ENCODE results near the gene SAMHD1.
"Not testable (repeated sequence)": the region's sequence is repeated elsewhere in the genome, so short reads cannot be mapped to it uniquely, and the experiment has no call there.

The SAMHD1 gene

GRCh38 chr20:36881888-36882287, 69.6 kb downstream of the SAMHD1 start:
- Mint-ChIP-seq H3K36me3 (peaks cover 0 to 2% of the 10 kb centered on the region in 2 donors), H3K9me3 (peaks cover 0 to 1% of the 10 kb centered on the region in 2 donors), H3K4me1 (peaks cover 12 to 24% of the 10 kb centered on the region in 2 donors), H3K4me3 (no peak overlapping the region), H3K27ac (no peak overlapping the region), H3K27me3 (no peaks in the 10 kb centered on the region)
- DNase-seq = no peak
- ATAC-seq (replicated peaks) = peak; percentile 82 to 95

DNA sequence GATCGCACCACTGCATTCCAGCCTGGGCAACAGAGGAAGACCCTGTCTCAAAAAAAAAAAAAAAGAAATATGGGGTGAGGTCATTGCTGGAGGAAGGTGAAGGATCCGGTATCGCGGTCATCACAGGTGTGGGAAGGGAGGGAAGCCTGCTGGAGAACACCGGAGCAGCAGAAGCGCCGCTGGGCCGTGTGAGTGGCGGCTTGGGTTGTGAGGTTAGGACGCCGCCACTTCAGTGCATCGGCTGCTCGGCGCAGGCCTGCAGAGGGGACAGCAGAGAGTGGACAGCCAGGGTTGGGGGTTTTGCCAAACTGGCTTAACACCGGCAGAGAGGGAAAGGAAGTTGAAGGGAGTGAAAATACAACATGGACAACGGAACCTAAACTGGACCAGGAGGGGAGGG, 70.2 kb downstream of the SAMHD1 start:
- Mint-ChIP-seq H3K4me1 (peaks cover 12 to 25% of the 10 kb centered on the region in 2 donors), H3K4me3 (no peak overlapping the region), H3K27me3 (no peaks in the 10 kb centered on the region), H3K9me3 (peaks cover 0 to 1% of the 10 kb centered on the region in 2 donors), H3K36me3 (peaks cover 0 to 2% of the 10 kb centered on the region in 2 donors), H3K27ac (no peak overlapping the region)
- ATAC-seq (replicated peaks) (no peak), DNase-seq (no peak)

DNA sequence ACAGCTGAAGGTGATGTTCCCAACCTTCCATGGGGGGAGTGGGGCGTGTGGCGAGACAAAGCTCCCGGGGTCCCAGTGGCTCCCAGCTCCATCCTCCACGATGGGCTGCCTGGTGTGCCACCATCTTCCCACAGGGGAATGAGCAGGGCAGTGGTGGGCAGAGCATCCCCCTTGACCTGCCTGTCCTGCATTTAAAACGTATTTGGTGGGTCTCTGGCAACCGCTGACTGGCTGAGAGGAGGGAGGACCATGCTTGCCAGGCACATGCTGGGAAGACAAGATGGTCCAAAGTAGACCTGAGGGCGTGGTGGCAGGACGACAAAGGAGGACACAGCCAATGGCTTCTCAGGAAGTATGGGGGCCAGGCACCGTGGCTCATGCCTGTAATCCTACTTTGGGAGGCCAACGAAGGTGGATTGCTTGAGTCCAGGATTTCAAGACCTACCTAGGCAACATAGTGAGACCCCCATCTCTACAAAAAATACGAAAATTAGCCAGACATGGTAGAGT, 70.7 kb downstream of the SAMHD1 start:
- Mint-ChIP-seq H3K27ac (peak overlapping the region; percentile 20), H3K27me3 (no peaks in the 10 kb centered on the region)

DNA sequence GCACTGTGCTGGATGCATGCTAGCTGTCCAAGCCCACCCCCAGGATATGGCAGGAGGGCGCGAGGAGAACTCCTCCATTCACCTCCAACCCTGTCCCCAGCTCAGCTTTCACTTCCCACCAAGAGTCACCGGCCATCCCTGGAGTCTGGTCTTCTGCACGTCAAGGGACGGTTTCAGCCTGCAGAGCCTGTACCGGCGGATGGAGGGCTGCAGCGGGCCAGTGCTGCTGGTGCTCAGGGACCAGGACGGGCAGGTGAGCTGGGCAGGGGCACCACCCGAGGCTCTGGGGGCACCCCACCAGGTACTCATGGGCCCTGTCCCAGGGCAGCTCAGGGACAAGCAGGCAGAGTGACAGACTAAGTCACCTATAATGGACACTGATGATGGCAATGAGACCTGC, 72.6 kb downstream of the SAMHD1 start:
- DNase-seq (no peak), ATAC-seq (replicated peaks) (no peak)
- H3K36me3 Mint-ChIP-seq = no peaks in the 10 kb centered on the region
- H3K27me3 Mint-ChIP-seq = no peaks in the 10 kb centered on the region
- H3K27ac Mint-ChIP-seq = no peak overlapping the region
- H3K4me3 Mint-ChIP-seq = no peak overlapping the region
- H3K9me3 Mint-ChIP-seq = no peaks in the 10 kb centered on the region
- H3K4me1 Mint-ChIP-seq = peaks cover 21 to 36% of the 10 kb centered on the region in 2 donors

More for the DNA sequence above, 70.7 kb downstream of the SAMHD1 start:
- peaks cover 0 to 1% of the 10 kb centered on the region in 2 donors for H3K9me3 Mint-ChIP-seq
- H3K36me3 Mint-ChIP-seq = peaks cover 0 to 2% of the 10 kb centered on the region in 2 donors
- H3K4me3 Mint-ChIP-seq = no peak overlapping the region
- ATAC-seq (replicated peaks) (no peak), DNase-seq (no peak)
- H3K4me1 Mint-ChIP-seq = peaks cover 16 to 30% of the 10 kb centered on the region in 2 donors

GRCh38 chr20:36876473-36876833, 75.1 kb downstream of the SAMHD1 start:
- Mint-ChIP-seq H3K4me3 (no peak overlapping the region), H3K27me3 (no peaks in the 10 kb centered on the region), H3K27ac (no peak overlapping the region), H3K36me3 (no peaks in the 10 kb centered on the region), H3K9me3 (no peaks in the 10 kb centered on the region), H3K4me1 (peaks cover 15 to 35% of the 10 kb centered on the region in 2 donors)
- DNase-seq (no peak), ATAC-seq (replicated peaks) (no peak)

DNA sequence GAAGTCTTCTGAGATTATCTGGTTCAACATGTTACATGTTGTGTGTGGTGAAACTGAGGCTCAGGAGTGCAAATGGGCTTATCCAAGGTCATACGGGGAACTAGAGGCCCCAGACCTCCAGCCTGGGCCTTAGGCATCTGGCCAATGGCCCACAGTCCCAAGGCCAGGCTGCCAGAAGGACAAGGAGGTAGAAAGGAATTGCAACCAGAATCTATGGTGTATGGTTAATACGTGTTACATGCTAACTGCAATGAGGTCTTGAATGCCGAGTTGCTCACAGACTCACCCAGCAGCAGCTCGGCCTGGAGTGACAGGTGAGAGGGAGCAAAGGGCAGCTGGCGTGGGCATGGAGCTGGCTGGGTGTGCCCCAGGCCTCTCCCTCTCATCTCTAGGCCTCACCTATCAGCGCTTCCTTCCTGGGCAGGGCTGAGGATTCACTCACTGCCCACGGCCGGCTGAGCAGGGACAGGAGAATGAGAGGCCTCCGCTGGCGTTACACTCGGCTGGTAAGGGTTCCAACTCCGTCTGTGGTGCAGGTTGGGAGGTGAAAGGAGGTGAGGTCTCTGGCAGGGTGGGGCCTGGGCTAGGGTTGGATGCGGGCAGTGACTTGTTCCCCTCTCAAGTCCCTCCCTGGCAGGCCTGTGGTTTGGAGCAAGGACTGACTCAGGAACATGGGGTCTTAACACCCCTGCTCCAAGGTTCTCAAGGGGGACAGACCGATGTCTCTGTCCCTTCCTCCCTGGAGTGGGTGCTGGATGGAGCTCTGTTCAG, 75.6 kb downstream of the SAMHD1 start, which contains the start of gene TLDC2:
Gene TLDC2, plus strand, starts transcription at position 437 of the 771 bp plus-strand sequence. Its CDS starts 37 bp downstream, at position 474.
- Mint-ChIP-seq H3K27me3 (no peaks in the 10 kb centered on the region), H3K36me3 (no peaks in the 10 kb centered on the region), H3K4me1 (peaks cover 13 to 29% of the 10 kb centered on the region in 2 donors), H3K27ac (no peak within 1 kb of the TSS), H3K4me3 (no peak within 1 kb of the TSS), H3K9me3 (no peaks in the 10 kb centered on the region)
- DNase-seq (no peak), ATAC-seq (replicated peaks) (peak in 1 of 2 donors; percentile 9)

DNA sequence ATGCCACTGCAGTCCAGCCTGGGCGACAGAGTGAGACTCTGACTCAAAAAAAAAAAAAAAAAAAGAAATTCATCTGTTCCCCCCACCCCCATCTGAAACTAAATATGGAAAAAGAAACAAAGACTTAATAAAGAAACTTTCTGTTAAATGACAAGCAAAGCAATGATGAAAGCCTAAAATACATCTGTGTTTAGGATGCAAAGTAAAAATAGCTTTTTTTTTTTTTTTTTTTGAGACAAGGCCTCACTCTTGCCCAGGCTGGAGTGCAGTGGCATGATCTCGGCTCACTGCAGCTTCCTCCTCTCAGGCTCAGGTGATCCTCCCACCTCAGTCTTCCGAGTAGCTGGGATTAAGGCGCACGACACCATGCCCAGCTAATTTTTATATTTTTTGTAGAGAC, 76.4 kb downstream of the SAMHD1 start:
- ATAC-seq (replicated peaks) = peak; percentile 30 to 56
- Mint-ChIP-seq H3K27ac (peak overlapping the region; percentile 62), H3K4me1 (peaks cover 13 to 29% of the 10 kb centered on the region in 2 donors)
- not testable (repeated sequence) for H3K27me3 Mint-ChIP-seq, H3K36me3 Mint-ChIP-seq, H3K9me3 Mint-ChIP-seq, H3K4me3 Mint-ChIP-seq, DNase-seq

DNA sequence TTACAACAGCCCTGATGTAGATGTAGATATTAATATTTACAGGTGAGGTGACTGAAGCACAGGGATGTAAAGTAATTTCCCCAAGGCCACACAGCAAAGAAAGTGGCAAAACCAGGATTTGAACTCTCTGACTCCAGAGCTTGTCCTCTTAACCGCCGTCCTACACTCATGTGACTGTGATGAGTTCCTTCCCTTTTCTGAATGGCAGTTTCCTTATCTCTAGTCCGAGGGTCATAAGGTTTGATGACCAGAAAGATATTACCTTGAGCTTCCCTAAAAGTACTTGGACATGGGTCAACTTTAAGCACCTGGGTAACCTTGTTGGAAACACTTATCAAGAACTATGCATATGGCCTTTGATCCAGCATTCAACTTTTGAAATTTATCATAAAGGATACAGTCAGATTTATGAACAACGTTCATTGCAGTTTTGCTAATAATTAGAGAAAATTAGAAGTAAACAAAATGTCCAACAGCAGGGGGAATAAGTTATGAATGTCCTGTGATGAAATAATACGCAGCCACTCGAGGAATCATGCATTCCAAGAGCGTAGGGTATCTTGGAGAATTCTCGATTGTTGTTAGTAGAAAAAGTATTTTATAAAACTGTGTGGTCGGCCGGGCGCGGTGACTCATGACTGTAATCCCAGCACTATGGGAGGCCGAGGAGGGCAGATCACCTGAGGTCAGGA, 77.9 kb downstream of the SAMHD1 start:
- Mint-ChIP-seq H3K9me3 (no peaks in the 10 kb centered on the region), H3K36me3 (no peaks in the 10 kb centered on the region), H3K4me1 (peaks cover 15 to 29% of the 10 kb centered on the region in 2 donors), H3K27me3 (no peaks in the 10 kb centered on the region), H3K4me3 (no peak overlapping the region), H3K27ac (no peak overlapping the region)
- no peak for DNase-seq
- ATAC-seq (replicated peaks) = no peak

- no peak overlapping the region for H3K27ac Mint-ChIP-seq
- no peak for DNase-seq
- ATAC-seq (replicated peaks) = no peak
- H3K27me3 Mint-ChIP-seq = no peaks in the 10 kb centered on the region
- H3K4me1 Mint-ChIP-seq = peaks cover 15 to 29% of the 10 kb centered on the region in 2 donors
- no peak overlapping the region for H3K4me3 Mint-ChIP-seq
- no peaks in the 10 kb centered on the region for H3K36me3 Mint-ChIP-seq
- H3K9me3 Mint-ChIP-seq = no peaks in the 10 kb centered on the region
Measured at GRCh38 chr20:36872852-36873251, 78.7 kb downstream of the SAMHD1 start.

- no peak for DNase-seq
- no peak overlapping the region for H3K27ac Mint-ChIP-seq
- H3K36me3 Mint-ChIP-seq = no peaks in the 10 kb centered on the region
- peak; percentile 49 to 56 for ATAC-seq (replicated peaks)
- H3K4me1 Mint-ChIP-seq = peaks cover 19 to 35% of the 10 kb centered on the region in 2 donors
- no peaks in the 10 kb centered on the region for H3K9me3 Mint-ChIP-seq
- H3K4me3 Mint-ChIP-seq = no peak overlapping the region
- no peaks in the 10 kb centered on the region for H3K27me3 Mint-ChIP-seq
Measured at GRCh38 chr20:36871640-36872570, 79.6 kb downstream of the SAMHD1 start.

DNA sequence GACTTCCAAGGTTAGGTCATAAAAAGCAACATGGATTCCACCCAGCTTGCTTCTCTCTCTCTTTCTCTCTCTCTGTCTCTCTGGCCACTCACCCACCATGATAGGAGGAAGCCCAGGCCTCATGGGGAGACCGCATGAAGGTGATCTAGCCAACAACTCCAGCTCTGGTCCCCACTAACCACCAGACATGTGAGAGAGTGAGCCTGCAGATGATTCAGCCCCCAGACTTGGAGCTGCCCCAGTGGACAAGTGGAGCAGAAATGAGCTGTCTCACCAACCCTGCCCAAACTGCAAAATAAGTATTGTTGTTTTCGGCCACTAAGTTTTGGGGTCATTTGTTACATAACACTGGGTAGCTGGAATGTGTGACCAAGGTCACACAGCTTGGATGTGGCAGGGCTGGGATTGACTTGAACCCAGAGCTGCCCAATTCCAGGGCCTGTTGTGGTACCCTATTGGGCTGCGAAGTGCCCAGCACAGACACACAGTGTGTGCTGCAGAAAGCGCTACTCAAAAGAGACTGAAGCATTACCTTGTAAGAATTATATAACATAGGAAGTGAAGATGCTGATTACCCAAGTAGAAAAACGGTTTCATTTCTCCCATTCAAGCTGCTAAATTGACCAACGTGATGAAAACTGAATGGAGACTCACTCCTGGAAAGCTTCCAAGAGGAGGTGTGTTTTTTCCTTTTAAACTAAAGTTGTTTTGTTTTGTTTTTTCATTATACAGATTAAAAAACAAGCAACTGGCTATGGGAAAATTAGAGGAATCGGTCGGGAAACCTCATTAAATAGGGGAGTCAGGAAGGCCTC, 84.6 kb downstream of the SAMHD1 start:
- Mint-ChIP-seq H3K4me3 (no peak overlapping the region), H3K27ac (no peak overlapping the region), H3K36me3 (no peaks in the 10 kb centered on the region), H3K27me3 (no peaks in the 10 kb centered on the region), H3K9me3 (no peaks in the 10 kb centered on the region), H3K4me1 (peaks cover 33 to 36% of the 10 kb centered on the region in 2 donors)
- no peak for ATAC-seq (replicated peaks)
- no peak for DNase-seq

DNA sequence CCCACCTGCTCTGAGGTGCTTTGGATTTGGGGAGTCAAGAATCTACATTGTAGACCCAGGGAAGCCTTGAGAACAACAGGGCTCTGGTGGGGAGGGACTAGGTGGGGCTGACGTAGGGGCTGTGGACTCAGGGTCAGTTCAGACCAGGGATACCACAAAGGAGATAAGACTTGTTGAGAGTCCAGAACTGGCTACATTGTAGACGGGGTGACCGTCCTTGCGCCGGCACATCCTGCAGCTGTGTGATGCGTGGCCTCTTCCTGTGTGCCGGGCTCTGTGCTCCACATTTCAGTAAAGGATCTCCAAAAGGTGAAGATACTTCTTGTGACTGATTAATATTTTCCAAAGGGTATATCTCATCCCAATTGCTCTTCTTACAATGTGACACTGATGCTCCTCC, 85.3 kb downstream of the SAMHD1 start:
- no peaks in the 10 kb centered on the region for H3K27me3 Mint-ChIP-seq

GRCh38 chr20:36865861-36866149, 85.7 kb downstream of the SAMHD1 start:
- ATAC-seq (replicated peaks) (no peak), DNase-seq (no peak)
- Mint-ChIP-seq H3K4me3 (no peak overlapping the region), H3K36me3 (peaks cover 0 to 4% of the 10 kb centered on the region in 2 donors), H3K9me3 (no peaks in the 10 kb centered on the region), H3K27me3 (no peaks in the 10 kb centered on the region), H3K27ac (no peak overlapping the region), H3K4me1 (peaks cover 42 to 46% of the 10 kb centered on the region in 2 donors)

More for the DNA sequence above, 85.3 kb downstream of the SAMHD1 start:
- no peak overlapping the region for H3K4me3 Mint-ChIP-seq
- no peak for ATAC-seq (replicated peaks)
- peaks cover 0 to 3% of the 10 kb centered on the region in 2 donors for H3K36me3 Mint-ChIP-seq
- DNase-seq = no peak
- no peak overlapping the region for H3K27ac Mint-ChIP-seq
- no peaks in the 10 kb centered on the region for H3K9me3 Mint-ChIP-seq
- peaks cover 39 to 42% of the 10 kb centered on the region in 2 donors for H3K4me1 Mint-ChIP-seq
